ENCODE data around the gene PDE5A. TPM values are rescaled to one million over a fixed set of nuclear protein-coding genes. Genes with fewer than 3 reads are reported as not detected.

The PDE5A gene
- total and polyA plus RNA-seq, 2 experiments from 2014 or later, result 8.0 to 13.8 TPM

- Histone ChIP-seq H3K9me3 (ENCODE audit: low read depth) (peaks cover 6% of the 10 kb centered on the region), H4K20me1 (ENCODE audit: insufficient read depth) (no peaks in the 10 kb centered on the region), H3K4me2 (ENCODE audit: unreplicated experiment) (no peak overlapping the region), H2AFZ (no peak overlapping the region), H3K9me2 (ENCODE audit: insufficient read depth) (no peaks in the 10 kb centered on the region), H3K4me3 (no peak overlapping the region), H3K79me2 (ENCODE audit: insufficient read depth) (no peaks in the 10 kb centered on the region), H3K4me1 (ENCODE audit: insufficient read depth) (no peaks in the 10 kb centered on the region), H3K27ac (no peak overlapping the region), H3K27me3 (replicated peaks; ENCODE audit: insufficient read depth) (no peaks in the 10 kb centered on the region), H3K9ac (no peak overlapping the region), H3K36me3 (ENCODE audit: low read depth) (0 out of 2 replicates have a peak, but pooled peaks cover 5% of the 10 kb centered on the region), H3F3A (ENCODE audit: insufficient read depth) (no peaks in the 10 kb centered on the region)
- no peak for TF ChIP-seq EZH2 (IDR thresholded peaks at IDR 0.05; ENCODE audit: insufficient read depth, poor library complexity, severe bottlenecking)
- no peak for TF ChIP-seq EZH2phosphoT487 (IDR thresholded peaks at IDR 0.05; ENCODE audit: insufficient read depth, low read depth)
- DNase-seq, result no peak
- in situ Hi-C loops (cut with MboI), result no loop called here
- WGBS, 2 experiments (ENCODE audit: low coverage in 1 of 2, low lambda C conversion rate in 2 of 2, missing lambda C conversion rate in 2 of 2), result 5 to 7% methylated on average over 1 of the region's 1 CpG
Measured at GRCh38 chr4:119602366-119602765, 26.2 kb downstream of the PDE5A start.

GRCh38 chr4:119598521-119598920, 30.1 kb downstream of the PDE5A start:
- in situ Hi-C loops (cut with MboI), result no loop called here
- Histone ChIP-seq H4K20me1 (ENCODE audit: insufficient read depth) (no peaks in the 10 kb centered on the region), H3K4me3 (no peak overlapping the region), H3K9me3 (ENCODE audit: low read depth) (peaks cover 6% of the 10 kb centered on the region), H3F3A (ENCODE audit: insufficient read depth) (no peaks in the 10 kb centered on the region), H3K36me3 (ENCODE audit: low read depth) (0 out of 2 replicates have a peak, but pooled peaks cover 5% of the 10 kb centered on the region), H3K4me2 (ENCODE audit: unreplicated experiment) (no peak overlapping the region), H3K27me3 (replicated peaks; ENCODE audit: insufficient read depth) (no peaks in the 10 kb centered on the region), H3K79me2 (ENCODE audit: insufficient read depth) (no peaks in the 10 kb centered on the region), H3K27ac (no peak overlapping the region), H3K4me1 (ENCODE audit: insufficient read depth) (no peaks in the 10 kb centered on the region), H3K9me2 (ENCODE audit: insufficient read depth) (no peaks in the 10 kb centered on the region), H3K9ac (no peak overlapping the region), H2AFZ (no peak overlapping the region)
- TF ChIP-seq EZH2phosphoT487 (IDR thresholded peaks at IDR 0.05; ENCODE audit: insufficient read depth, low read depth) (no peak), EZH2 (IDR thresholded peaks at IDR 0.05; ENCODE audit: insufficient read depth, poor library complexity, severe bottlenecking) (no peak)
- 49 to 51% methylated on average over 2 of the region's 2 CpGs for WGBS, 2 experiments (ENCODE audit: low coverage in 1 of 2, low lambda C conversion rate in 2 of 2, missing lambda C conversion rate in 2 of 2)
- DNase-seq, result no peak

GRCh38 chr4:119597377-119597776, 31.2 kb downstream of the PDE5A start:
- in situ Hi-C loops (cut with MboI), result no loop called here
- Histone ChIP-seq H3K79me2 (ENCODE audit: insufficient read depth) (no peaks in the 10 kb centered on the region), H3K9me3 (ENCODE audit: low read depth) (peaks cover 6% of the 10 kb centered on the region), H3K27me3 (replicated peaks; ENCODE audit: insufficient read depth) (no peaks in the 10 kb centered on the region), H3K27ac (no peak overlapping the region), H3K36me3 (ENCODE audit: low read depth) (0 out of 2 replicates have a peak, but pooled peaks cover 5% of the 10 kb centered on the region), H3K4me3 (no peak overlapping the region), H2AFZ (no peak overlapping the region), H3K4me2 (ENCODE audit: unreplicated experiment) (no peak overlapping the region), H3F3A (ENCODE audit: insufficient read depth) (no peaks in the 10 kb centered on the region), H4K20me1 (ENCODE audit: insufficient read depth) (no peaks in the 10 kb centered on the region), H3K4me1 (ENCODE audit: insufficient read depth) (no peaks in the 10 kb centered on the region), H3K9me2 (ENCODE audit: insufficient read depth) (no peaks in the 10 kb centered on the region), H3K9ac (no peak overlapping the region)
- TF ChIP-seq EZH2phosphoT487 (IDR thresholded peaks at IDR 0.05; ENCODE audit: insufficient read depth, low read depth) (no peak), EZH2 (IDR thresholded peaks at IDR 0.05; ENCODE audit: insufficient read depth, poor library complexity, severe bottlenecking) (no peak)
- 64% methylated on average over 3 of the region's 3 CpGs for WGBS, 2 experiments (ENCODE audit: low coverage in 1 of 2, low lambda C conversion rate in 2 of 2, missing lambda C conversion rate in 2 of 2)
- no peak for DNase-seq

GRCh38 chr4:119593698-119594097, 34.9 kb downstream of the PDE5A start:
- Histone ChIP-seq H3K9me3 (ENCODE audit: low read depth) (no peaks in the 10 kb centered on the region), H3K36me3 (ENCODE audit: low read depth) (no peaks in the 10 kb centered on the region), H3K4me3 (no peak overlapping the region), H3K27ac (no peak overlapping the region), H3K4me1 (ENCODE audit: insufficient read depth) (no peaks in the 10 kb centered on the region), H3K79me2 (ENCODE audit: insufficient read depth) (no peaks in the 10 kb centered on the region), H3K27me3 (replicated peaks; ENCODE audit: insufficient read depth) (no peaks in the 10 kb centered on the region), H3K9ac (no peak overlapping the region), H4K20me1 (ENCODE audit: insufficient read depth) (no peaks in the 10 kb centered on the region), H2AFZ (no peak overlapping the region), H3K4me2 (ENCODE audit: unreplicated experiment) (no peak overlapping the region), H3F3A (ENCODE audit: insufficient read depth) (no peaks in the 10 kb centered on the region), H3K9me2 (ENCODE audit: insufficient read depth) (no peaks in the 10 kb centered on the region)
- in situ Hi-C loops (cut with MboI), result no loop called here
- TF ChIP-seq EZH2 (IDR thresholded peaks at IDR 0.05; ENCODE audit: insufficient read depth, poor library complexity, severe bottlenecking) (no peak), EZH2phosphoT487 (IDR thresholded peaks at IDR 0.05; ENCODE audit: insufficient read depth, low read depth) (no peak)
- no peak for DNase-seq
- WGBS, 2 experiments (ENCODE audit: low coverage in 1 of 2, low lambda C conversion rate in 2 of 2, missing lambda C conversion rate in 2 of 2), result 57% methylated on average over 5 of the region's 5 CpGs

- in situ Hi-C loops (cut with MboI), result no loop called here
- H3K4me2 ChIP-seq (ENCODE audit: unreplicated experiment), result no peak overlapping the region
- no peak for TF ChIP-seq EZH2 (IDR thresholded peaks at IDR 0.05; ENCODE audit: insufficient read depth, poor library complexity, severe bottlenecking)
- TF ChIP-seq EZH2phosphoT487 (IDR thresholded peaks at IDR 0.05; ENCODE audit: insufficient read depth, low read depth), result no peak
- no peak overlapping the region for H3K9ac ChIP-seq
- no peaks in the 10 kb centered on the region for H3K4me1 ChIP-seq (ENCODE audit: insufficient read depth)
- H3K9me3 ChIP-seq (ENCODE audit: low read depth), result no peaks in the 10 kb centered on the region
- no peaks in the 10 kb centered on the region for H3K27me3 ChIP-seq (replicated peaks; ENCODE audit: insufficient read depth)
- H3F3A ChIP-seq (ENCODE audit: insufficient read depth), result no peaks in the 10 kb centered on the region
- no peak overlapping the region for H2AFZ ChIP-seq
- 7 to 16% methylated on average over 1 of the region's 1 CpG for WGBS, 2 experiments (ENCODE audit: low coverage in 1 of 2, low lambda C conversion rate in 2 of 2, missing lambda C conversion rate in 2 of 2)
- no peaks in the 10 kb centered on the region for H3K79me2 ChIP-seq (ENCODE audit: insufficient read depth)
- no peak for DNase-seq
- H3K4me3 ChIP-seq, result no peak overlapping the region
- no peaks in the 10 kb centered on the region for H4K20me1 ChIP-seq (ENCODE audit: insufficient read depth)
- no peaks in the 10 kb centered on the region for H3K36me3 ChIP-seq (ENCODE audit: low read depth)
- no peak overlapping the region for H3K27ac ChIP-seq
- no peaks in the 10 kb centered on the region for H3K9me2 ChIP-seq (ENCODE audit: insufficient read depth)
Measured at GRCh38 chr4:119592830-119593229, 35.8 kb downstream of the PDE5A start.

All from GM23248 (cell line).